GM18858 (cell line): ENCODE data around the gene PSMD2.

Experiments
- ATAC-seq: cut with Tn5 transposase; IDR thresholded peaks from one replicate; pipeline ENCODE4 v1.9.1; 2021; ENCODE audit not compliant: unreplicated experiment

The PSMD2 gene

DNA sequence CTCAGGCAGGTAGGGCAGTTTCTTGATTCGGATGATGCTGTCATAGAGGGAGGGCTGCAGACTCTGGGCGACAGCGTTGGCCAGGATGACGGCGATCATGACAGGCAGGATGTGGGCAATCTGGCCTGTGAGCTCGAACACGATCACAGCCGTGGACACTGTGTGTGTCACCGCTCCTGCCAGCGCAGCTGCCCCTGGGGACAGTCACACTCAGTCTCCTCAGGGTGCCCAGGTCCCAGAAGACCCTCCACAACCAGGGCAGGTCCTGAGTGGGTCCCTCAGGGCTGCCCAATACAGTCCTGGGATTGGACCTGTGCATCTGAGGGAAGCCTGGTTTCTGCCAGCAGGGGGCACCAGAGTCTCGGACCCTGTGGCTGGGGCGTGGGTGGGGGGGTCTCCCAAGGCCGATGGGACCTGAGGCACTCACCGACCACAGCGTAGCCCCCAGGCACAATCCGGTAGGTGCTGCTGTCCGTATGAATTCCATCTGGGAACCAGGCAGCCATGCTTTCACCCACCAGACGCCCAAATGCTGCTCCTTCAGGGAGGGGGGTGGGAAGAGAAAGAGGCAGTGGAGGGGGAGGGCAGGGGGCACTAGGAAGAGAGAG, 55.2 kb downstream of the PSMD2 start:
- ATAC-seq, result no peak

- no peak for ATAC-seq
Measured at GRCh38 chr3:184354754-184355153, 55.7 kb downstream of the PSMD2 start.

DNA sequence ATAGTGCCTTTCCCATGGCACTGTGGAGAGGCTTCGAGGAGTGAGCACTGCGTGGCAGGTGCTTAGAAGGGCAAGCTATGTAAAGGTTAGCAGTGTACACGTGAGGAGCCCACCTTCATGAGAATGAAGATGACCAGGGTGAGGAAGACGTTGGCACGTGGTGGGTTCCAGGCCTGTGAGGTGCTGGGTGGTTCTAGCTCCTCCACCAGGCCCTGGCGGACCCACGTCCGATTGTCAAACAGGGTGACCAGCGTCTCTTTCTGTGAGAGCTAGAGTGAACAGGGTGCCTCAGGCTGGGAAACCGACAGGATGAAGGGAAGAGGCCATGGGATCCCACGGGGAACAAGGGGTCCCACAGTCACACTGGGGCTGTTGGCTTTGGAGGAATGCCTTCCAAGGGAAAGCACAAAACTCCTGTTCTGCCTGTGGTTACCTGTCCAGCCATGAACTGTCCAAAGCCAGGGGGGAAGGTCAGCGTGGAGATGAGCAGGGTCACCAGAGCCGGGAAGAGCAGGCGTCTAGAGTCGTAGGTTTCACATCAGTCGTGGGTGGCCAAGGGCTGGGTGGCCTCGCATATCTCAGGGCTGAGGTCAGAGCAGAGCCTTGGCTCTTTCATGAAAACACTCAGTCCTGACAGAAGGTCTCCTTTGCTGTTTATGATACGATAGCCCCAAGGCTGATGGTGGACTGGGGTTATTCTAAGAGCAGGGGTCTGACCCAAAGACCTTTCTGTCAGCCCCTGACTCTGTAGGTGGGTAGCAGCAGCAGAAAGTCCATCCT, 56.4 kb downstream of the PSMD2 start:
- no peak for ATAC-seq

DNA sequence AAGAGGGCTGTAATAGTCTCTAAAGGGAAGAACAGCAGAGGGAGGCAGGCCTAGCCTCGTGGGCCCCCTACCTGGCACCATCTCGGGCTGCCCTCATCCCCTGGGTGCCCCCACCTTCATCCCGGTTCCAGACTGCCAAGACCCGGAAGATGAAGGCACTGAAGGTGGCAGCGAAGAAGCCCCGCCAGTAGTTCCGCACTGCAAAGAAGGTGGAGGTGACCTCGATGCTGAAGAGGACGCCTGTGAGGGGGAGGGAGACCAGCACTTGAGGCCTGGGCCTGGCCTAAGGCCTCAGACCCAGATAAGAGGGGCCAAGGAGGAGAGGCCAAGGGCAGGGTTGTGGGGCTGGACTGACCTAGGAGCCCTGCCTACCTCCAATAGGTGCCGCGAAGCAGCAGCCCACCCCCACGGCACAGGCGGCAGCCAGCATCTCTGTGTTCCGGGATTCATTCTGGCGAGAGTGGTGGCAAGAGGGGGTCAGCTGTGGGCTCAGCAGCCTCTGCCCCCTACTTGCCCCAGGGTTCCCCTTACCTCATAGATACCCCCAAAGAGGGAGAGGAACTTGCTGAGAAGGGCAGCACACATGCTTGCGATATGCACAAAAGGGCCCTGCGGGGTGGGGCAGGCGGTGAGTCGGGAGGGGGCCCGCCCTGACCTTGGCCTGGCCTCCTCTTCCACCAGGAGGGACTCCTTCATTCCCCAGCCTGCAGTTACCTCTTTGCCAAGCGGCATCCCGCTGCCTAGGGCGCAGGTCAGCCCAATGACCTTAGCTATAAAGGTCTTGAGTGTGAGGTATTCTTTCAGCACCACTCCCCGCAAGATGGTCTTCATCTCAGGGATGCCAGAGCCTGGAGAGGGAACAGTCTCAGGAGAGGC, 58.4 kb downstream of the PSMD2 start:
- no peak for ATAC-seq

DNA sequence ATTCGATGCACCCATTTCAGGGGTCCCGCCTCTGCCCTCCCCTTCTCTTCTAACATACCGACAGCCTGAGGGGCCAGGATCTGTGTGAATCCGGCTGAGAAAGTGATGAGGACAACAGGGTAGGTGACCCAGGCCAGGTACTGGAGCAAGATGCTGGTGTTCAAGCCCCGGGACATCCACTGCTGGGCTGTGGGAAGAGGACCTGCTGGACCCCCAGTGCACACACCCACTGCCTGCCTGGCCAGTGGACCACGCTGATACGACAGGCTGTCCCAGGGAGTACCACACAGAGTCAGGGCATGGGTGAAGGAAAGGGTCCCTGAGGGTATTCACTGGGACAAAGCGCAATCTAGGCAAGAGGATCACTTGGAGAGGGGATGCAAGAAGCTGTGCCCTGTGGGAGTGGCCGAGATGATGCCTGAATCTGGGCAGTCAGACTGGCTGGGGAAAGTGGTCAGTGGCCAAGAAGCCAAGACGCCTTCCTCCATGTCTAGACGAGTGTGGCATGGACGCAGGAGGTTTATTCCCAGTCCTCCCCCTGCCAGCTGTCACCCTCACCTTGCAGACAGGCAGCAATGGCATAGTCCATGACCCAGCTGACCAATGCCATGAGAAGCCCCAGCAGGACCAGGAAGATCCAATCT, 59.2 kb downstream of the PSMD2 start:
- ATAC-seq, result no peak
